COLO668 (cell line): ENCODE results near the gene DPY30.
A peak's percentile ranks its signal among the peaks of the same experiment; 100 is the strongest.
"Not testable (repeated sequence)": the region's sequence is repeated elsewhere in the genome, so short reads cannot be mapped to it uniquely, and the experiment has no call there.

Source experiments
- DNase-seq: peaks from one replicate; lab custom pipeline; 2025; ENCODE audit not compliant: unreplicated experiment; lab: John Stamatoyannopoulos, UW

Gene DPY30

GRCh38 chr2:32039447-32040219 is at the start of gene DPY30:
Gene DPY30, minus strand, starts transcription at chr2:32039805. Its CDS starts 349 bp downstream, at chr2:32039456.
- peak; percentile 92 for DNase-seq

GRCh38 chr2:32074134-32074506 is 34.5 kb upstream of the DPY30 start:
- DNase-seq = no peak

GRCh38 chr2:32067549-32067948 is 27.9 kb upstream of the DPY30 start:
- DNase-seq = no peak

GRCh38 chr2:32064713-32065112 is 25.1 kb upstream of the DPY30 start:
- DNase-seq = no peak

GRCh38 chr2:32064021-32064601 is 24.5 kb upstream of the DPY30 start:
- peak; percentile 26 for DNase-seq

- DNase-seq = peak; percentile 99
These were observed 23.9 kb upstream of the DPY30 start, which contains the start of gene SPAST for GRCh38 chr2:32063310-32064020. Gene SPAST, plus strand, starts transcription at chr2:32063556. Its CDS starts 276 bp downstream, at chr2:32063832.

- DNase-seq = peak; percentile 50
These were observed 22.6 kb upstream of the DPY30 start for GRCh38 chr2:32061973-32062861.

GRCh38 chr2:32061430-32061829 is 21.8 kb upstream of the DPY30 start:
- DNase-seq = no peak

- DNase-seq = no peak
These were observed 20.7 kb upstream of the DPY30 start for GRCh38 chr2:32060266-32060665.

GRCh38 chr2:32058130-32058529 is 18.5 kb upstream of the DPY30 start:
- no peak for DNase-seq

GRCh38 chr2:32054583-32054982 is 15.0 kb upstream of the DPY30 start:
- not testable (repeated sequence) for DNase-seq

- no peak for DNase-seq
These were observed 12.3 kb upstream of the DPY30 start for GRCh38 chr2:32051836-32052439.

GRCh38 chr2:32043561-32043960 is 4.0 kb upstream of the DPY30 start:
- DNase-seq = no peak

GRCh38 chr2:32034198-32034887 is 5.3 kb downstream of the DPY30 start:
- DNase-seq = not testable (repeated sequence)

GRCh38 chr2:32018789-32019482 is 20.7 kb downstream of the DPY30 start:
- not testable (repeated sequence) for DNase-seq

- DNase-seq = no peak
These were observed 26.7 kb downstream of the DPY30 start for GRCh38 chr2:32012872-32013271.

GRCh38 chr2:32011485-32011960 is 28.1 kb downstream of the DPY30 start:
- DNase-seq = no peak

GRCh38 chr2:32010670-32011484 is 28.7 kb downstream of the DPY30 start, which contains the start of gene MEMO1:
Gene MEMO1, minus strand, starts transcription at chr2:32011008. Its CDS starts 761 bp downstream, at chr2:32010247.
- peak; percentile 96 for DNase-seq
